ENCODE data around the gene PLXNA1. TPM values are rescaled to one million over a fixed set of nuclear protein-coding genes. Genes with fewer than 3 reads are reported as not detected.

Gene PLXNA1
- total and polyA plus RNA-seq, 10 of the 15 experiments (the other 5 are each of a cell fraction or from before 2014, with no cell fraction given): 0.03 to 16.4 (median 2.5) TPM

DNA sequence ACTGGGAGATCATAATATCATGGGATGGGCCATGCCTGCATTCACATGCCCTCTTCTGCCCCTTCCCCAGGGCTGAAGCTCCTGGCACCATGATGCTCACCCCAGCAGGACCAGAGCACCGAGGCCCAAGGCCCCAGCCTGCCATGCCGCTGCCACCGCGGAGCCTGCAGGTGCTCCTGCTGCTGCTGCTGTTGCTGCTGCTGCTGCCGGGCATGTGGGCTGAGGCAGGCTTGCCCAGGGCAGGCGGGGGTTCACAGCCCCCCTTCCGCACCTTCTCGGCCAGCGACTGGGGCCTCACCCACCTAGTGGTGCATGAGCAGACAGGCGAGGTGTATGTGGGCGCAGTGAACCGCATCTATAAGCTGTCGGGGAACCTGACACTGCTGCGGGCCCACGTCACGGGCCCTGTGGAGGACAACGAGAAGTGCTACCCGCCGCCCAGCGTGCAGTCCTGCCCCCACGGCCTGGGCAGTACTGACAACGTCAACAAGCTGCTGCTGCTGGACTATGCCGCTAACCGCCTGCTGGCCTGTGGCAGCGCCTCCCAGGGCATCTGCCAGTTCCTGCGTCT is 5.6 kb downstream of the PLXNA1 start (continued):
- TF ChIP-seq IRF5 (IDR thresholded peaks at IDR 0.05; ENCODE audit: borderline replicate concordance) (no peak), YY1 (IDR thresholded peaks at IDR 0.05; ENCODE audit: low read depth, low read length) (no peak), HCFC1 (IDR thresholded peaks at IDR 0.05; ENCODE audit: low read length) (no peak), SMAD1 (IDR thresholded peaks at IDR 0.05; ENCODE audit: low read depth, partially characterized antibody) (no peak), TCF3 (IDR thresholded peaks at IDR 0.05; ENCODE audit: borderline replicate concordance, insufficient read depth, low read depth, low read length) (no peak), TCF12 (IDR thresholded peaks at IDR 0.05; ENCODE audit: low read depth, low read length) (no peak), E2F8 (IDR thresholded peaks at IDR 0.05; ENCODE audit: low read depth, partially characterized antibody) (no peak), KLF5 (IDR thresholded peaks at IDR 0.05; ENCODE audit: partially characterized antibody) (no peak), RELA (IDR thresholded peaks at IDR 0.05; ENCODE audit: borderline replicate concordance, partially characterized antibody) (no peak), ZNF384 (IDR thresholded peaks at IDR 0.05; ENCODE audit: borderline replicate concordance, low read depth, low read length) (no peak), RUNX3 (IDR thresholded peaks at IDR 0.05; ENCODE audit: low read length) (no peak)
